A673 (cell line): ENCODE data around the gene KIAA0753. TPM values are rescaled to one million over a fixed set of nuclear protein-coding genes. Genes with fewer than 3 reads are reported as not detected.

Experiments
- BruUV-seq: library from RNA; stranded (reverse); fragments of 400-500 nt; replicated peaks from 2 replicates; lab custom pipeline; 2021; lab: Mats Ljungman, UMichigan
- CTCF ChIA-PET: fragments of 300-600 bp; sonication (Branson Sonifier 250); formaldehyde crosslinking; loops from one replicate; lab custom pipeline; 2022; ENCODE audit warnings: antibody characterized with exemption; lab: Charles Lee
- POLR2A ChIA-PET: fragments of 300-600 bp; sonication (Branson Sonifier 250); formaldehyde crosslinking; loops from one replicate; lab custom pipeline; 2022; ENCODE audit warnings: antibody characterized with exemption; ENCODE audit not compliant: low non-redundant PET; lab: Charles Lee
- DNase-seq: peaks from one replicate; pipeline ENCODE4 v3.0.0-alpha.2; 2015; ENCODE audit warnings: low spot score
- H3K27ac ChIP-seq: fragments of 200-600 bp; sonication (generic); 2 replicates; pipeline ENCODE4 v1.5.1; 2016; ENCODE audit warnings: mixed run types, low read depth, mild to moderate bottlenecking, mixed read lengths, antibody characterized with exemption, low read length; ENCODE audit not compliant: poor library complexity, severe bottlenecking
- H3K27me3 ChIP-seq: fragments of 200-600 bp; sonication (generic); replicated peaks from 2 replicates; pipeline ENCODE4 v1.6.1; 2017; ENCODE audit warnings: mixed run types, low read depth, mild to moderate bottlenecking, mixed read lengths, antibody characterized with exemption, low read length; ENCODE audit not compliant: insufficient read depth, poor library complexity
- H3K36me3 ChIP-seq: fragments of 200-600 bp; sonication (generic); 2 replicates; pipeline ENCODE4 v1.6.1; 2016; ENCODE audit warnings: mixed run types, mild to moderate bottlenecking, mixed read lengths, antibody characterized with exemption, low read length; ENCODE audit not compliant: insufficient read depth, poor library complexity, severe bottlenecking
- H3K4me1 ChIP-seq: fragments of 200-600 bp; sonication (generic); 2 replicates; pipeline ENCODE4 v1.6.1; 2017; ENCODE audit warnings: mixed run types, mild to moderate bottlenecking, mixed read lengths, antibody characterized with exemption, low read length; ENCODE audit not compliant: insufficient read depth, poor library complexity, severe bottlenecking
- H3K4me3 ChIP-seq: fragments of 200-600 bp; sonication (generic); 2 replicates; pipeline ENCODE4 v1.5.1; 2016; ENCODE audit warnings: low read depth, mixed run types, mild to moderate bottlenecking, mixed read lengths, low read length; ENCODE audit not compliant: poor library complexity, severe bottlenecking
- H3K9me3 ChIP-seq: fragments of 200-600 bp; sonication (generic); 2 replicates; pipeline ENCODE4 v1.6.1; 2016; ENCODE audit warnings: mixed run types, low read depth, mild to moderate bottlenecking, mixed read lengths, antibody characterized with exemption, low read length; ENCODE audit not compliant: poor library complexity, severe bottlenecking
- EZH2 ChIP-seq: fragments of 200-600 bp; sonication (generic); IDR thresholded peaks from 2 replicates; pipeline ENCODE4 v1.6.1; 2017; ENCODE audit warnings: borderline replicate concordance, low read depth, mild to moderate bottlenecking, mixed read lengths, antibody characterized with exemption, low read length; ENCODE audit not compliant: poor library complexity, severe bottlenecking
- intact Hi-C: fragments of 100-400 bp; cut with micrococcal nuclease; formaldehyde crosslinking; loops from one replicate; pipeline ENCODE4 v1.10.0; 2022; ENCODE audit not compliant: unreplicated experiment
- microRNA-seq: library from miRNA; unstranded; fragments of <30 nt; microRNA quantifications from one replicate; pipeline ENCODE4 v1.2.0, GENCODE V29; 2021
- total RNA-seq: library from RNA; stranded (reverse); gene quantifications from 2 replicates; pipeline ENCODE4 v1.2.3, GENCODE V29; 2021
- TF ChIP-seq, protein P1 (sequence below): fragments of 300-800, 200-600 bp; sonication (generic); conservative IDR thresholded peaks from 2 replicates; pipeline ENCODE4 v1.5.1; 2017; ENCODE audit warnings: low read depth, mild to moderate bottlenecking, antibody characterized with exemption, low read length, moderate library complexity, mixed read lengths

The KIAA0753 gene
- total RNA-seq, 1 experiment from 2014 or later: 41.2 TPM

DNA sequence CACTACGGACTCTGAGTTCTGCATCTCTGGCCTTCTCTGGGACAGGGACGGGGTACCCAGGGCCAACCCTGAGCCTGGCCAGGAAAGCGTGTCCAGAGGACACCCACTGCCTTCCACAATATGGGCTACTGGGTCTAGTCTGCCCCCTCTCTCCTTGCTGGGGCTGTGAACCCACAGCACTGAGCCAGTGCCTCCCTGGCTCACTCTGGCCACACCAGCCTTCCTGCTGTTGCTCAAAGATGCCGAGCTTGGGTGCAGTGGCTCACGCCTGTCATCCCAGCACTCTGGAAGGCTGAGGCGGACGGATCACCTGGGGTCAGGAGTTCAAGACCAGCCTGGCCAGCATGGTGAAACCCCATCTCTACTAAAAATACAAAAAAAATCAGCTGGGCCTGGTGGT lies 108.9 kb downstream of the KIAA0753 start:
- Histone ChIP-seq H3K4me1 (no peaks in the 10 kb centered on the region), H3K36me3 (no peaks in the 10 kb centered on the region), H3K27ac (no peak overlapping the region), H3K4me3 (no peak overlapping the region), H3K27me3 (no peaks in the 10 kb centered on the region), H3K9me3 (no peaks in the 10 kb centered on the region)
- DNase-seq: no peak
- no peak for TF ChIP-seq EZH2
- TF ChIP-seq, protein P1, sequence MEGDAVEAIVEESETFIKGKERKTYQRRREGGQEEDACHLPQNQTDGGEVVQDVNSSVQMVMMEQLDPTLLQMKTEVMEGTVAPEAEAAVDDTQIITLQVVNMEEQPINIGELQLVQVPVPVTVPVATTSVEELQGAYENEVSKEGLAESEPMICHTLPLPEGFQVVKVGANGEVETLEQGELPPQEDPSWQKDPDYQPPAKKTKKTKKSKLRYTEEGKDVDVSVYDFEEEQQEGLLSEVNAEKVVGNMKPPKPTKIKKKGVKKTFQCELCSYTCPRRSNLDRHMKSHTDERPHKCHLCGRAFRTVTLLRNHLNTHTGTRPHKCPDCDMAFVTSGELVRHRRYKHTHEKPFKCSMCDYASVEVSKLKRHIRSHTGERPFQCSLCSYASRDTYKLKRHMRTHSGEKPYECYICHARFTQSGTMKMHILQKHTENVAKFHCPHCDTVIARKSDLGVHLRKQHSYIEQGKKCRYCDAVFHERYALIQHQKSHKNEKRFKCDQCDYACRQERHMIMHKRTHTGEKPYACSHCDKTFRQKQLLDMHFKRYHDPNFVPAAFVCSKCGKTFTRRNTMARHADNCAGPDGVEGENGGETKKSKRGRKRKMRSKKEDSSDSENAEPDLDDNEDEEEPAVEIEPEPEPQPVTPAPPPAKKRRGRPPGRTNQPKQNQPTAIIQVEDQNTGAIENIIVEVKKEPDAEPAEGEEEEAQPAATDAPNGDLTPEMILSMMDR: no peak
- POLR2A ChIA-PET: interaction anchor here (0.6 kb wide), 1 partner anchor 36 kb away, joined by 5 read pairs; no protein-coding TSS in a partner anchor
- intact Hi-C loops: no loop called here
- BruUV-seq: no TSS peak
- CTCF ChIA-PET: no interaction called here

DNA sequence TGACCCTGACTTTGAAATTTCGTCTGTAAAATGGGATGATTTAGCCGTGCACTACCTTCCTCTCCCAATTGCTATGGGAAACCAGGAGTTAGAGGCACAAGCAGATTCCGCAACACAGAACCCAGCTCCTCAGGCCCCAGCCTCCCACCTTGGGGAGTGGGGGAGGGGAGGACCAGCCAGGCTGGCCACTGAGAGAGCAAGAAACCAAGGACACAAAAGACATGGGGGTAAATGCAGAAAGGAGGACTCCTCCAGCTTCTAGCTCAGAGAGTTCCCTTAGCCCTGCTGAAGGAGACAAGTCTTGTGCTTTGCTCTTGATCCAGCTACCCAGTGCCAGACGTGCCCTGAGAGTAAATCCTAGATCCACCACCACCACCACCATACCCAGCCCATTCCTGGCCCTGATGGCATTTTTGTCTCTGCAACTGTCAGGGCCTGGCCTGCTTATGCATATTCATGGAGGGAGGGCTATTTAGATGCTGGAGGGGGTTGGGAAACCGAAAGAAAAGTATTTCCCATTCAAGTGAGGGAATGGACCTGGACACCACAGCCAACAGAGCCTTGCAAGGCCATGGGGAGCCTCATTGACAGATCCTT lies 110.1 kb downstream of the KIAA0753 start:
- Histone ChIP-seq H3K36me3 (no peaks in the 10 kb centered on the region), H3K27me3 (no peaks in the 10 kb centered on the region), H3K27ac (no peak overlapping the region), H3K4me1 (no peaks in the 10 kb centered on the region), H3K9me3 (no peaks in the 10 kb centered on the region), H3K4me3 (no peak overlapping the region)
- POLR2A ChIA-PET: no interaction called here
- BruUV-seq: no TSS peak
- no peak for DNase-seq
- intact Hi-C loops: no loop called here
- TF ChIP-seq, protein P1: no peak
- TF ChIP-seq EZH2: no peak
- CTCF ChIA-PET: no interaction called here

DNA sequence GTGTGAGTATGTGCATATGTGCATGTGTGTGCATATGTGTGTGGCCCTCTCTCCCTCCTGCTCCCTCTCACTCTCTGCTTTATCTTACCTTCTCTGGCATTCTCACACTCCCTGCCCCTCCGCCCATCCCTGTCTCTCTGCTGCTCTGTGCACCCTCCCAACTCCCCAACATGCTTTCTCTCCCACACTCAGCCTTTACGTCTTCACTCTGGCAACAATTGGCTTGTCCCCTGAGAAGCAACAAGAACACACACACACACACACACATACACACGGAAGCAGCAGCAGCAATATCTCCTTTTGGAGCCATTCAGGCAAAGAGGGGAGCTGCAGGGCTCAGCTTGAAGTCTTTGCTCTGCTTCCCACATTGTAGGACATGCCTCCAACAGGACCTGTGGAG lies 112.0 kb downstream of the KIAA0753 start:
- Histone ChIP-seq H3K4me3 (no peak overlapping the region), H3K27ac (no peak overlapping the region), H3K36me3 (no peaks in the 10 kb centered on the region), H3K27me3 (no peaks in the 10 kb centered on the region), H3K4me1 (no peaks in the 10 kb centered on the region), H3K9me3 (no peaks in the 10 kb centered on the region)
- BruUV-seq: no TSS peak
- intact Hi-C loops: no loop called here
- DNase-seq: no peak
- POLR2A ChIA-PET: no interaction called here
- CTCF ChIA-PET: no interaction called here
- TF ChIP-seq, protein P1: no peak
- TF ChIP-seq EZH2: no peak

Small RNA genes lying within 50 kb of the gene (microRNA-seq; reads per million reads assigned to microRNA genes)
- gene MIR4520-1: not detected
- not detected for gene MIR4520-2

Other genes with a start within 250 kb of the KIAA0753 start
- gene AIPL1, start 205.6 kb downstream of the KIAA0753 start, total RNA-seq: not detected in 2 replicates
- 90.5 and 107 TPM in 2 replicates for gene PIMREG, start 196.3 kb downstream of the KIAA0753 start, total RNA-seq
- gene PITPNM3, start 84.2 kb downstream of the KIAA0753 start, total RNA-seq: 0.71 and 1.9 TPM in 2 replicates
- gene TXNDC17, start 349 bp upstream of the KIAA0753 start, total RNA-seq: 140 and 147 TPM in 2 replicates
- 27.9 and 28.0 TPM in 2 replicates for gene MED31, start 10.9 kb upstream of the KIAA0753 start, total RNA-seq
- gene C17orf100, start 11.1 kb upstream of the KIAA0753 start, total RNA-seq: 3.1 and 3.3 TPM in 2 replicates
- gene SLC13A5, start 72.7 kb upstream of the KIAA0753 start, total RNA-seq: not detected in 2 replicates
- not detected in 2 replicates for gene XAF1, start 115.3 kb upstream of the KIAA0753 start, total RNA-seq
- not detected in 2 replicates for gene FBXO39, start 135.5 kb upstream of the KIAA0753 start, total RNA-seq
- gene TEKT1, start 191.0 kb upstream of the KIAA0753 start, total RNA-seq: not detected in 2 replicates